ENCODE measurements around the gene SPATA32. TPM values are rescaled to one million over a fixed set of nuclear protein-coding genes. Genes with fewer than 3 reads are reported as not detected.

The SPATA32 gene
- total RNA-seq, 1 donor from 2014 or later = not detected

GRCh38 chr17:45243750-45244149, 18.1 kb downstream of the SPATA32 start:
- Histone ChIP-seq H3K4me3 (no peak overlapping the region), H3K27me3 (peaks cover 27% of the 10 kb centered on the region), H3K27ac (no peak overlapping the region), H3K79me2 (ENCODE audit: low read depth) (peaks cover 5% of the 10 kb centered on the region), H3K4me2 (no peak overlapping the region), H3K4me1 (peaks cover 14% of the 10 kb centered on the region), H3F3A (ENCODE audit: low read depth) (peaks cover 36% of the 10 kb centered on the region), H3K9ac (no peak overlapping the region), H2AFZ (replicated peaks) (no peak overlapping the region), H4K20me1 (ENCODE audit: low read depth) (peaks cover 8% of the 10 kb centered on the region), H3K36me3 (no peaks in the 10 kb centered on the region), H3K9me3 (ENCODE audit: low read depth) (no peaks in the 10 kb centered on the region)
- Mint-ChIP-seq H3K27ac (no peak overlapping the region), H3K36me3 (no peaks in the 10 kb centered on the region), H3K4me3 (no peak overlapping the region), H3K27me3 (ENCODE audit: insufficient read depth, low read depth) (peaks cover 29% of the 10 kb centered on the region), H3K9me3 (no peaks in the 10 kb centered on the region), H3K4me1 (peaks cover 19% of the 10 kb centered on the region)
- no peak for TF ChIP-seq EZH2phosphoT487 (IDR thresholded peaks at IDR 0.05)
- TF ChIP-seq, protein P1, sequence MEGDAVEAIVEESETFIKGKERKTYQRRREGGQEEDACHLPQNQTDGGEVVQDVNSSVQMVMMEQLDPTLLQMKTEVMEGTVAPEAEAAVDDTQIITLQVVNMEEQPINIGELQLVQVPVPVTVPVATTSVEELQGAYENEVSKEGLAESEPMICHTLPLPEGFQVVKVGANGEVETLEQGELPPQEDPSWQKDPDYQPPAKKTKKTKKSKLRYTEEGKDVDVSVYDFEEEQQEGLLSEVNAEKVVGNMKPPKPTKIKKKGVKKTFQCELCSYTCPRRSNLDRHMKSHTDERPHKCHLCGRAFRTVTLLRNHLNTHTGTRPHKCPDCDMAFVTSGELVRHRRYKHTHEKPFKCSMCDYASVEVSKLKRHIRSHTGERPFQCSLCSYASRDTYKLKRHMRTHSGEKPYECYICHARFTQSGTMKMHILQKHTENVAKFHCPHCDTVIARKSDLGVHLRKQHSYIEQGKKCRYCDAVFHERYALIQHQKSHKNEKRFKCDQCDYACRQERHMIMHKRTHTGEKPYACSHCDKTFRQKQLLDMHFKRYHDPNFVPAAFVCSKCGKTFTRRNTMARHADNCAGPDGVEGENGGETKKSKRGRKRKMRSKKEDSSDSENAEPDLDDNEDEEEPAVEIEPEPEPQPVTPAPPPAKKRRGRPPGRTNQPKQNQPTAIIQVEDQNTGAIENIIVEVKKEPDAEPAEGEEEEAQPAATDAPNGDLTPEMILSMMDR (IDR thresholded peaks at IDR 0.05) = no peak
- TF ChIP-seq EZH2 (IDR thresholded peaks at IDR 0.05) = no peak
- no peak for DNase-seq (ENCODE audit: low spot score)

- H3K4me1 Mint-ChIP-seq = peaks cover 19% of the 10 kb centered on the region
- peaks cover 31% of the 10 kb centered on the region for H3F3A ChIP-seq (ENCODE audit: low read depth)
- H3K9me3 Mint-ChIP-seq = no peaks in the 10 kb centered on the region
- H3K9me3 ChIP-seq (ENCODE audit: low read depth) = no peaks in the 10 kb centered on the region
- TF ChIP-seq EZH2 (IDR thresholded peaks at IDR 0.05) (no peak), EZH2phosphoT487 (IDR thresholded peaks at IDR 0.05) (no peak)
- TF ChIP-seq, protein P1 (IDR thresholded peaks at IDR 0.05) = no peak
- H2AFZ ChIP-seq (replicated peaks) = no peak overlapping the region
- no peak overlapping the region for H3K27ac Mint-ChIP-seq
- H3K4me1 ChIP-seq = peaks cover 14% of the 10 kb centered on the region
- H3K36me3 Mint-ChIP-seq = no peaks in the 10 kb centered on the region
- H4K20me1 ChIP-seq (ENCODE audit: low read depth) = peaks cover 8% of the 10 kb centered on the region
- peak overlapping the region; percentile 65 for H3K4me3 ChIP-seq
- peak overlapping the region; percentile 82 for H3K4me3 Mint-ChIP-seq
- no peak overlapping the region for H3K9ac ChIP-seq
- H3K27me3 Mint-ChIP-seq (ENCODE audit: insufficient read depth, low read depth) = peaks cover 39% of the 10 kb centered on the region
- no peak overlapping the region for H3K27ac ChIP-seq
- DNase-seq (ENCODE audit: low spot score) = no peak
- H3K27me3 ChIP-seq = peaks cover 27% of the 10 kb centered on the region
- no peaks in the 10 kb centered on the region for H3K79me2 ChIP-seq (ENCODE audit: low read depth)
- peak overlapping the region; percentile 99 for H3K4me2 ChIP-seq
- no peaks in the 10 kb centered on the region for H3K36me3 ChIP-seq
Observed at GRCh38 chr17:45242029-45242414, 19.9 kb downstream of the SPATA32 start.

GRCh38 chr17:45241328-45242028, 20.4 kb downstream of the SPATA32 start:
- Histone ChIP-seq H4K20me1 (ENCODE audit: low read depth) (peaks cover 5% of the 10 kb centered on the region), H3K4me2 (peak overlapping the region; percentile 99), H3K27ac (no peak overlapping the region), H3K4me3 (peak overlapping the region; percentile 65), H3K4me1 (peaks cover 11% of the 10 kb centered on the region), H3K79me2 (ENCODE audit: low read depth) (no peaks in the 10 kb centered on the region), H3K9ac (no peak overlapping the region), H3F3A (ENCODE audit: low read depth) (peaks cover 30% of the 10 kb centered on the region), H3K36me3 (no peaks in the 10 kb centered on the region), H3K27me3 (peaks cover 27% of the 10 kb centered on the region), H2AFZ (replicated peaks) (peak overlapping the region; percentile 89), H3K9me3 (ENCODE audit: low read depth) (no peaks in the 10 kb centered on the region)
- Mint-ChIP-seq H3K4me1 (peaks cover 16% of the 10 kb centered on the region), H3K27me3 (ENCODE audit: insufficient read depth, low read depth) (peaks cover 38% of the 10 kb centered on the region), H3K9me3 (no peaks in the 10 kb centered on the region), H3K4me3 (peak overlapping the region; percentile 81), H3K36me3 (no peaks in the 10 kb centered on the region), H3K27ac (no peak overlapping the region)
- peak; percentile 78 for DNase-seq (ENCODE audit: low spot score)
- TF ChIP-seq, protein P1 (IDR thresholded peaks at IDR 0.05) = no peak
- peak; percentile 57 for TF ChIP-seq EZH2 (IDR thresholded peaks at IDR 0.05)
